H9 (cell line): ENCODE measurements around the gene VIP. TPM values are rescaled to one million over a fixed set of nuclear protein-coding genes. Genes with fewer than 3 reads are reported as not detected.

Source experiments
- DNase-seq: peaks from one replicate; pipeline ENCODE4 v3.0.0-alpha.2; 2017
- H2AFZ ChIP-seq: one replicate; pipeline ENCODE4 v1.6.1; 2013; ENCODE audit warnings: mild to moderate bottlenecking, low read length, control low read depth, moderate library complexity
- H2AK5ac ChIP-seq: 2 replicates; pipeline ENCODE4 v1.6.1; 2013; ENCODE audit warnings: low read length, control low read depth, mixed read lengths; ENCODE audit not compliant: insufficient read length
- H2BK120ac ChIP-seq: one replicate; pipeline ENCODE4 v1.6.1; 2013; ENCODE audit warnings: low read depth, mild to moderate bottlenecking, low read length, control low read depth, inconsistent platforms; ENCODE audit not compliant: poor library complexity, severe bottlenecking
- H2BK12ac ChIP-seq: 2 replicates; pipeline ENCODE4 v1.6.1; 2013; ENCODE audit warnings: low read length, control low read depth, mixed read lengths, low read depth; ENCODE audit not compliant: insufficient read length
- H2BK15ac ChIP-seq: 2 replicates; pipeline ENCODE4 v1.6.1; 2013; ENCODE audit warnings: low read depth, low read length, control low read depth
- H2BK20ac ChIP-seq: one replicate; pipeline ENCODE4 v1.6.1; 2013; ENCODE audit warnings: low read depth, mild to moderate bottlenecking, low read length, control low read depth, inconsistent platforms; ENCODE audit not compliant: poor library complexity, severe bottlenecking
- H2BK5ac ChIP-seq: 2 replicates; pipeline ENCODE4 v1.6.1; 2013; ENCODE audit warnings: low read length, control low read depth, mixed read lengths; ENCODE audit not compliant: insufficient read length
- H3K14ac ChIP-seq: 2 replicates; pipeline ENCODE4 v1.6.1; 2013; ENCODE audit warnings: low read length, control low read depth; ENCODE audit not compliant: insufficient read depth
- H3K18ac ChIP-seq: 2 replicates; pipeline ENCODE4 v1.6.1; 2013; ENCODE audit warnings: low read depth, mild to moderate bottlenecking, mixed read lengths, low read length, control low read depth; ENCODE audit not compliant: insufficient read length
- H3K23ac ChIP-seq: 2 replicates; pipeline ENCODE4 v1.6.1; 2013; ENCODE audit warnings: low read length, control low read depth, mixed read lengths, low read depth; ENCODE audit not compliant: insufficient read length
- H3K23me2 ChIP-seq: 2 replicates; pipeline ENCODE4 v1.6.1; 2013; ENCODE audit warnings: low read depth, mild to moderate bottlenecking, mixed read lengths, low read length, control low read depth; ENCODE audit not compliant: insufficient read length, poor library complexity, severe bottlenecking
- H3K27ac ChIP-seq: 2 replicates; pipeline ENCODE4 v1.5.1; 2013; ENCODE audit warnings: low read length, control low read depth, mixed read lengths, low read depth; ENCODE audit not compliant: insufficient read length
- H3K27me3 ChIP-seq: 2 replicates; pipeline ENCODE4 v1.6.1; 2013; ENCODE audit warnings: low read length, control low read depth, inconsistent platforms; ENCODE audit not compliant: insufficient read depth
- H3K4ac ChIP-seq: 2 replicates; pipeline ENCODE4 v1.6.1; 2013; ENCODE audit warnings: low read depth, mild to moderate bottlenecking, control low read depth, inconsistent platforms, low read length, moderate library complexity
- H3K4me1 ChIP-seq: 2 replicates; pipeline ENCODE4 v1.6.1; 2013; ENCODE audit warnings: low read length, control low read depth, inconsistent platforms; ENCODE audit not compliant: insufficient read depth
- H3K4me2 ChIP-seq: 2 replicates; pipeline ENCODE4 v1.6.1; 2013; ENCODE audit warnings: low read length, control low read depth, mixed read lengths; ENCODE audit not compliant: insufficient read length, insufficient read depth
- H3K56ac ChIP-seq: 2 replicates; pipeline ENCODE4 v1.6.1; 2013; ENCODE audit warnings: low read depth, mild to moderate bottlenecking, mixed read lengths, low read length, control low read depth; ENCODE audit not compliant: insufficient read length
- H3K79me1 ChIP-seq: 2 replicates; pipeline ENCODE4 v1.6.1; 2013; ENCODE audit warnings: low read depth, mild to moderate bottlenecking, moderate library complexity, low read length, control low read depth, inconsistent platforms; ENCODE audit not compliant: insufficient read depth, poor library complexity, severe bottlenecking
- H3K79me2 ChIP-seq: 2 replicates; pipeline ENCODE4 v1.6.1; 2013; ENCODE audit warnings: low read length, control low read depth, inconsistent platforms; ENCODE audit not compliant: insufficient read depth
- H3K9ac ChIP-seq: 2 replicates; pipeline ENCODE4 v1.6.1; 2013; ENCODE audit warnings: low read length, control low read depth, mixed read lengths; ENCODE audit not compliant: insufficient read length; ENCODE audit errors: extremely low read depth
- H3K9me3 ChIP-seq: one replicate; pipeline ENCODE4 v1.6.1; 2013; ENCODE audit warnings: low read depth, low read length, inconsistent platforms; ENCODE audit not compliant: control insufficient read depth
- H3T11ph ChIP-seq: one replicate; pipeline ENCODE4 v1.6.1; 2013; ENCODE audit warnings: mild to moderate bottlenecking, low read length, control low read depth, inconsistent platforms
- H4K20me1 ChIP-seq: one replicate; pipeline ENCODE4 v1.6.1; 2013; ENCODE audit not compliant: control insufficient read depth, insufficient read length, insufficient read depth
- H4K5ac ChIP-seq: 2 replicates; pipeline ENCODE4 v1.6.1; 2013; ENCODE audit warnings: low read depth, mild to moderate bottlenecking, mixed read lengths, low read length, control low read depth; ENCODE audit not compliant: insufficient read length
- H4K8ac ChIP-seq: replicated peaks from 2 replicates; pipeline ENCODE4 v1.6.1; 2013; ENCODE audit warnings: low read length, control low read depth, mixed read lengths, low read depth; ENCODE audit not compliant: insufficient read length
- H4K91ac ChIP-seq: 2 replicates; pipeline ENCODE4 v1.6.1; 2013; ENCODE audit warnings: low read depth, mild to moderate bottlenecking, moderate library complexity, mixed read lengths, low read length, control low read depth; ENCODE audit not compliant: insufficient read length
- H3K27ac Mint-ChIP-seq, 3 experiments: 2 replicates in 2 of 3; 3 replicates in 1 of 3; pipeline ENCODE4 v1.8.0; 2020 to 2021; ENCODE audit warnings: mixed read lengths in 3 of 3, mild to moderate bottlenecking in 1 of 3, moderate library complexity in 1 of 3
- H3K27me3 Mint-ChIP-seq: 2 replicates; pipeline ENCODE4 v1.8.0; 2021; ENCODE audit warnings: low read depth, mild to moderate bottlenecking, moderate library complexity, mixed read lengths
- H3K36me3 Mint-ChIP-seq, 3 experiments: 2 replicates in 2 of 3; 3 replicates in 1 of 3; pipeline ENCODE4 v1.8.0; 2020 to 2021; ENCODE audit warnings: low read depth in 3 of 3, mixed read lengths in 3 of 3; ENCODE audit not compliant: insufficient read depth in 1 of 3
- H3K4me1 Mint-ChIP-seq, 2 experiments: 2 replicates each; pipeline ENCODE4 v1.8.0; 2020; ENCODE audit warnings: mixed read lengths in 2 of 2
- H3K4me3 Mint-ChIP-seq, 2 experiments: 2 replicates in 1 of 2; 3 replicates in 1 of 2; pipeline ENCODE4 v1.8.0; 2020 to 2021; ENCODE audit warnings: mild to moderate bottlenecking in 2 of 2, mixed read lengths in 2 of 2, moderate library complexity in 1 of 2
- H3K9me3 Mint-ChIP-seq, 2 experiments: 2 replicates in 1 of 2; 3 replicates in 1 of 2; pipeline ENCODE4 v1.8.0; 2020; ENCODE audit warnings: mild to moderate bottlenecking in 2 of 2, mixed read lengths in 2 of 2, moderate library complexity in 1 of 2
- WGBS: extraction: QIAGEN DNeasy Blood & Tissue Kit; methylation state at CpG from one replicate; pipeline ENCODE4 v1.1.7; 2013; ENCODE audit warnings: missing lambda C conversion rate, low lambda C conversion rate, mixed read lengths; ENCODE audit not compliant: insufficient read length; ENCODE audit errors: extremely low coverage; 5-methylcytosine and 5-hydroxymethylcytosine counted together
- total RNA-seq: library from RNA; stranded (reverse); gene quantifications from 2 replicates; pipeline ENCODE4 v1.2.1, GENCODE V29; 2021
- TF ChIP-seq, protein P1 (sequence below): fragments of 200-600 bp; sonication (generic); conservative IDR thresholded peaks from 3 replicates; pipeline ENCODE4 v1.8.0; 2021; ENCODE audit warnings: antibody characterized with exemption, mild to moderate bottlenecking

The VIP gene
- total RNA-seq, 1 experiment from 2014 or later: not detected

DNA sequence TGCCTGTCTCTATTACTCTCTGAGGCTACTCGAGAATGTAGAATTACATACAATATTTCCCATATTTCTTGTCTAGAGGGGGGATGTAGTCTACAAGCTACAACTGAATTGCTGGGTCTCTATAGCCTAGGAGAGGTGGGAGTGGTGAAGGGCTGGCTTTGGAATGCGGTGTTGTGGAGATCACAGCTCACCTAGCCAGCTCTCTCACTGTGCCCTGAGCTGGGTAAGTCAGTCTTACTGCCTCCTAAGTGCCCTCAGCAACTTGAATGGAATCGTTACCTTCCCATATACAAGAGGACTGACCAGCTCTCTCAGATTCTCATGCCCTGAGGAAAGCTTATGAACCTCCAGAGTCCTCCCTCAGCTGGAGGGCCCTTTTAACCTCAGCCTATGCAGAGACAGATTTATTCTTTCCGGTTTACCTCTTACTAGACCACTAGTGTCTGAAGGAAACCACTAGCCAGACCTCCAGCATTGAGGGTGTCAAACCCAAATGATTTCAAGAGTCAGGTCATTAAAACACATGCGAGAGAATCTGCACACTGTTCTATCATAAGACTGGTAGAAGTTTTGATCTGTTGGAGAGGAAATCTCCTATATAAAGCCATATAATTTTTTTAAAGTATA, 20.6 kb downstream of the VIP start:
- Histone ChIP-seq H2AK5ac (no peak overlapping the region), H3K9me3 (no peaks in the 10 kb centered on the region), H2BK15ac (no peak overlapping the region), H4K5ac (no peak overlapping the region), H3K4me2 (no peak overlapping the region), H3K23ac (no peak overlapping the region), H3K27me3 (no peaks in the 10 kb centered on the region), H2AFZ (no peak overlapping the region), H4K20me1 (no peaks in the 10 kb centered on the region), H2BK12ac (no peak overlapping the region), H3K18ac (no peak overlapping the region), H3K27ac (no peak overlapping the region), H3T11ph (no peak overlapping the region), H4K8ac (no peak overlapping the region), H3K79me1 (no peaks in the 10 kb centered on the region), H2BK20ac (no peak overlapping the region), H4K91ac (no peak overlapping the region), H2BK120ac (no peak overlapping the region), H3K9ac (no peak overlapping the region), H3K4me1 (no peaks in the 10 kb centered on the region), H3K4ac (no peak overlapping the region), H3K14ac (no peak overlapping the region), H2BK5ac (no peak overlapping the region), H3K56ac (no peak overlapping the region), H3K23me2 (no peaks in the 10 kb centered on the region), H3K79me2 (no peaks in the 10 kb centered on the region)
- Mint-ChIP-seq H3K4me3 (no peak overlapping the region), H3K36me3 (no peaks in the 10 kb centered on the region), H3K27me3 (no peaks in the 10 kb centered on the region), H3K4me1 (no peaks in the 10 kb centered on the region), H3K9me3 (no peaks in the 10 kb centered on the region), H3K27ac (no peak overlapping the region)
- WGBS: no CpG with 5 or more reads among the region's 5 CpGs
- DNase-seq: no peak
- TF ChIP-seq, protein P1, sequence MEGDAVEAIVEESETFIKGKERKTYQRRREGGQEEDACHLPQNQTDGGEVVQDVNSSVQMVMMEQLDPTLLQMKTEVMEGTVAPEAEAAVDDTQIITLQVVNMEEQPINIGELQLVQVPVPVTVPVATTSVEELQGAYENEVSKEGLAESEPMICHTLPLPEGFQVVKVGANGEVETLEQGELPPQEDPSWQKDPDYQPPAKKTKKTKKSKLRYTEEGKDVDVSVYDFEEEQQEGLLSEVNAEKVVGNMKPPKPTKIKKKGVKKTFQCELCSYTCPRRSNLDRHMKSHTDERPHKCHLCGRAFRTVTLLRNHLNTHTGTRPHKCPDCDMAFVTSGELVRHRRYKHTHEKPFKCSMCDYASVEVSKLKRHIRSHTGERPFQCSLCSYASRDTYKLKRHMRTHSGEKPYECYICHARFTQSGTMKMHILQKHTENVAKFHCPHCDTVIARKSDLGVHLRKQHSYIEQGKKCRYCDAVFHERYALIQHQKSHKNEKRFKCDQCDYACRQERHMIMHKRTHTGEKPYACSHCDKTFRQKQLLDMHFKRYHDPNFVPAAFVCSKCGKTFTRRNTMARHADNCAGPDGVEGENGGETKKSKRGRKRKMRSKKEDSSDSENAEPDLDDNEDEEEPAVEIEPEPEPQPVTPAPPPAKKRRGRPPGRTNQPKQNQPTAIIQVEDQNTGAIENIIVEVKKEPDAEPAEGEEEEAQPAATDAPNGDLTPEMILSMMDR: no peak
